ENCODE measurements around the gene OR1E2. TPM values are rescaled to one million over a fixed set of nuclear protein-coding genes. Genes with fewer than 3 reads are reported as not detected.
A peak's percentile ranks its signal among the peaks of the same experiment; 100 is the strongest.

Gene OR1E2
- total and polyA plus RNA-seq, 12 donors: 0.43 TPM; not detected in 11

DNA sequence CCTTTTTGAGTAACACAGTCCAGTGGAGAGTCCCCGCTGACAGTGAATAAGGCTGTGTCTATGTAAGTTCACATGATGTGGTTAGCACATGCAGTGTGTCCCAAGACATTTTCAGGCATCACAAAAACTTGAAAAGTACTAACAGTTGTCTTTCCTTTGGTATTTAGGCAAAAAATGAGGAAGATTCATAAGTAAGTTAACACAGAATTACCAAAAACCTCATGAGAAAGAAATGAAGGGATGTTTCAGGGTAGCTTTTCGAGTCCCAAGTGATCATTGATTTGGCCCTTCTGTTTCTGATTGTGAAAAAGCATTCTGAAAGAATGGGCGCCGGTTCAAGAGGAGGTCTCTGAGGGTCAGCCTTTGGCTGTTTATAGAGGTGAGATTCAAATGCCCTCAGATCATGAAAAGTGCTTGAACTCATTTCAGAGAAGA lies 41.6 kb upstream of the OR1E2 start:
- intact Hi-C loops (cut with DNase I): no loop called here
- DNase-seq (no peak), ATAC-seq (peak in 1 of 8 donors; percentile 53)
- TF ChIP-seq, protein P1, sequence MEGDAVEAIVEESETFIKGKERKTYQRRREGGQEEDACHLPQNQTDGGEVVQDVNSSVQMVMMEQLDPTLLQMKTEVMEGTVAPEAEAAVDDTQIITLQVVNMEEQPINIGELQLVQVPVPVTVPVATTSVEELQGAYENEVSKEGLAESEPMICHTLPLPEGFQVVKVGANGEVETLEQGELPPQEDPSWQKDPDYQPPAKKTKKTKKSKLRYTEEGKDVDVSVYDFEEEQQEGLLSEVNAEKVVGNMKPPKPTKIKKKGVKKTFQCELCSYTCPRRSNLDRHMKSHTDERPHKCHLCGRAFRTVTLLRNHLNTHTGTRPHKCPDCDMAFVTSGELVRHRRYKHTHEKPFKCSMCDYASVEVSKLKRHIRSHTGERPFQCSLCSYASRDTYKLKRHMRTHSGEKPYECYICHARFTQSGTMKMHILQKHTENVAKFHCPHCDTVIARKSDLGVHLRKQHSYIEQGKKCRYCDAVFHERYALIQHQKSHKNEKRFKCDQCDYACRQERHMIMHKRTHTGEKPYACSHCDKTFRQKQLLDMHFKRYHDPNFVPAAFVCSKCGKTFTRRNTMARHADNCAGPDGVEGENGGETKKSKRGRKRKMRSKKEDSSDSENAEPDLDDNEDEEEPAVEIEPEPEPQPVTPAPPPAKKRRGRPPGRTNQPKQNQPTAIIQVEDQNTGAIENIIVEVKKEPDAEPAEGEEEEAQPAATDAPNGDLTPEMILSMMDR (IDR thresholded peaks at IDR 0.05): no peak
- Histone ChIP-seq H3K36me3 (no peaks in the 10 kb centered on the region), H3K9me3 (no peaks in the 10 kb centered on the region), H3K4me1 (peaks cover 0 to 13% (median 0%) of the 10 kb centered on the region in 9 donors), H3K4me3 (peak overlapping the region in 4 of 10 donors; percentile 39 to 47 (median 44)), H3K27me3 (no peaks in the 10 kb centered on the region), H3K27ac (peak overlapping the region in 4 of 10 donors; percentile 4 to 50 (median 14))
- 66 to 70% methylated on average over 4 of the region's 4 CpGs for WGBS, 2 donors

DNA sequence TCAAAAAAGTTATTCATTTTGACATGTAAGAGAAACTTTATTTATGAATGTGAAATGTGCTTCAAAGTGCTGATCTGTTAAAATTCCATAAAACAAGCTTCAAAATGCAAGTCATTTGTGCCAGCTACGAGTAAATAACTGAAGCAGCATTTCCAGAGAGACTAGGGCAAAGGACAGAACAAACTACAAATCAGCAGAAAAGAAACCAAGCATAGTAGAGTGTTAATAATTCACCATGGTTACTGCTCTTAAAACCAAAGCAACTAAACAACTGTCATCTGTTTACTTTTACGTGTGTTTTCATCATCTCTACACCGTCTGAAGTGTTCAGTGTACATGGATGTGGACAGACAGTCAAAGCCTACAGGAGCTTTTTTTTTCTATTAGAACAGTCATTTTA lies 40.6 kb upstream of the OR1E2 start:
- DNase-seq (no peak), ATAC-seq (peak in 1 of 8 donors; percentile 27)
- no peaks in the 10 kb centered on the region for H3K27me3 ChIP-seq
- H3K4me1 ChIP-seq: peaks cover 0 to 13% (median 0%) of the 10 kb centered on the region in 9 donors
- WGBS, 2 donors: 35 to 50% methylated on average over 3 of the region's 3 CpGs
- no peaks in the 10 kb centered on the region for H3K36me3 ChIP-seq
- intact Hi-C loops (cut with DNase I): no loop called here
- H3K4me3 ChIP-seq: no peak overlapping the region
- no peaks in the 10 kb centered on the region for H3K9me3 ChIP-seq
- no peak overlapping the region for H3K27ac ChIP-seq
- TF ChIP-seq, protein P1 (IDR thresholded peaks at IDR 0.05): no peak

DNA sequence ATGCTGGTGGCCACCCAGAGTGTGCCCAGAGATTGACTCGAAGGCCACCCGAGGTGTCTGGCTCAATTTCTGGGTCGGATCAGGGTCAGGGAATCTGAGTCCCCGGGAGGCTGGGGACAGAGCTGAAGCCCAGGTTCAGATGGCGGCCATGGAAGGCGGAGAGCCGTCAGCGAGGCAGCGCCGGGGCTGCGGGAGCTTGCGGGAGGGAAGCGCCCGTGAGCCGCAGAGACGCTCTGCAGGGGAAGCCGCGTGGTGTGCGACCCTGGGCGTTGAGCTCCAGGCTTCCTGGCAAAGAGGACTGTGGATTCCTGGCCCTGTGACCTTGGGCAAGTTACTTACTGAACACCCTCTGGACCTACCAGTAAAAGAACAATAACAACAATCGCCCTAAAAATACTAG lies 38.5 kb upstream of the OR1E2 start:
- H3K4me3 ChIP-seq: no peak overlapping the region
- DNase-seq: no peak
- TF ChIP-seq, protein P1 (IDR thresholded peaks at IDR 0.05): no peak
- H3K4me1 ChIP-seq: peaks cover 0 to 13% (median 0%) of the 10 kb centered on the region in 9 donors
- no peak for ATAC-seq
- no peak overlapping the region for H3K27ac ChIP-seq
- intact Hi-C loops (cut with DNase I): no loop called here
- no peaks in the 10 kb centered on the region for H3K36me3 ChIP-seq
- 91 to 92% methylated on average over 21 of the region's 21 CpGs for WGBS, 2 donors
- no peaks in the 10 kb centered on the region for H3K27me3 ChIP-seq
- no peaks in the 10 kb centered on the region for H3K9me3 ChIP-seq

DNA sequence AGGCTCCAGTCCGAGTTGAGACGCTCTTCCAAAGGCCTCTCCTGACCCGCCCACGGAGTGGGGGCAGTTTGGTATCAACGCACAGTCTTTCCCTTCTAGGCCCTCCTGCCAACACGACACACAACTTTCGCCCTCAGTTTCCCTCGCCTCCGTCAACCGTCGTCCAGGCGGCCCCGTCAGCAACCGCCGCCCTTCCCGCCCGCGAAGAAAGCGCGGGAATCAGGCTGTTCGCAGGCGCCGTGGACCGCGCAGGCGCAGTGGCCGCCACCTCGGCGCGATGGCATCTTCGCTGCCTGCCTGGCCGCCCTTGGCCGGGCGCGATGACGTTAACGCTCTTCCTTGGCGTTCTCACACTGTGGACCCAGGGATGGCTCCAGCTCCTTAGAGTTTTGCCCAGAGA lies 38.0 kb upstream of the OR1E2 start, which contains the start of gene SPATA22:
Gene SPATA22, minus strand, starts transcription at position 221 of the 400 bp plus-strand sequence. CDS start 2,494 bp downstream, outside the sequence.
- H3K36me3 ChIP-seq: no peaks in the 10 kb centered on the region
- H3K27ac ChIP-seq: no peak within 1 kb of the TSS
- no peak for ATAC-seq
- no peak within 1 kb of the TSS for H3K4me3 ChIP-seq
- WGBS, 2 donors: 94 to 96% methylated on average over 38 of the region's 38 CpGs
- H3K9me3 ChIP-seq: no peaks in the 10 kb centered on the region
- H3K4me1 ChIP-seq: peaks cover 0 to 13% (median 0%) of the 10 kb centered on the region in 9 donors
- DNase-seq: no peak
- no peaks in the 10 kb centered on the region for H3K27me3 ChIP-seq
- TF ChIP-seq, protein P1 (IDR thresholded peaks at IDR 0.05): no peak
- intact Hi-C loops (cut with DNase I): no loop called here
